Skeletal muscle satellite cell (primary cell): Measurements from ENCODE around the gene LAIR1.
"Not testable (repeated sequence)": the region's sequence is repeated elsewhere in the genome, so short reads cannot be mapped to it uniquely, and the experiment has no call there.

Source experiments
- H3K27me3 ChIP-seq: 2 replicates; pipeline ENCODE4 v1.7.0; 2013; ENCODE audit warnings: low read length; ENCODE audit not compliant: control insufficient read depth, insufficient read depth
- H3K36me3 ChIP-seq: 2 replicates; pipeline ENCODE4 v1.7.0; 2013; ENCODE audit warnings: mild to moderate bottlenecking, control low read depth, low read length; ENCODE audit not compliant: insufficient read depth
- H3K4me1 ChIP-seq: 2 replicates; pipeline ENCODE4 v1.7.0; 2013; ENCODE audit warnings: low read length; ENCODE audit not compliant: control insufficient read depth, insufficient read depth
- H3K4me2 ChIP-seq: 2 replicates; pipeline ENCODE4 v1.7.0; 2013; ENCODE audit warnings: mild to moderate bottlenecking, low read length
- H3K4me3 ChIP-seq: 2 replicates; pipeline ENCODE4 v1.7.0; 2013; ENCODE audit warnings: low read length
- H3K9ac ChIP-seq: 2 replicates; pipeline ENCODE4 v1.7.0; 2013; ENCODE audit warnings: mild to moderate bottlenecking, low read depth, low read length, moderate library complexity
- H3K9me3 ChIP-seq: replicated peaks from 2 replicates; pipeline ENCODE4 v1.7.0; 2013; ENCODE audit warnings: mild to moderate bottlenecking, control low read depth, low read length

Gene LAIR1

GRCh38 chr19:54337858-54338230 is 26.9 kb downstream of the LAIR1 start:
- Histone ChIP-seq H3K4me2 (no peak overlapping the region), H3K27me3 (no peaks in the 10 kb centered on the region), H3K4me1 (no peaks in the 10 kb centered on the region), H3K9ac (no peak overlapping the region), H3K36me3 (no peaks in the 10 kb centered on the region), H3K9me3 (no peaks in the 10 kb centered on the region), H3K4me3 (no peak overlapping the region)

GRCh38 chr19:54336893-54337857 is 27.6 kb downstream of the LAIR1 start:
- Histone ChIP-seq H3K4me2 (no peak overlapping the region), H3K9me3 (no peaks in the 10 kb centered on the region), H3K27me3 (no peaks in the 10 kb centered on the region), H3K4me3 (no peak overlapping the region), H3K4me1 (no peaks in the 10 kb centered on the region), H3K36me3 (no peaks in the 10 kb centered on the region), H3K9ac (no peak overlapping the region)

- H3K9me3 ChIP-seq = no peaks in the 10 kb centered on the region
- no peaks in the 10 kb centered on the region for H3K36me3 ChIP-seq
- H3K9ac ChIP-seq = no peak overlapping the region
- no peaks in the 10 kb centered on the region for H3K27me3 ChIP-seq
- no peaks in the 10 kb centered on the region for H3K4me1 ChIP-seq
- H3K4me3 ChIP-seq = no peak overlapping the region
- H3K4me2 ChIP-seq = no peak overlapping the region
Observed at GRCh38 chr19:54335979-54336892, 28.5 kb downstream of the LAIR1 start.

GRCh38 chr19:54335164-54335563 is 29.6 kb downstream of the LAIR1 start:
- Histone ChIP-seq H3K4me2 (no peak overlapping the region), H3K27me3 (no peaks in the 10 kb centered on the region), H3K9ac (no peak overlapping the region), H3K36me3 (no peaks in the 10 kb centered on the region), H3K4me3 (no peak overlapping the region), H3K9me3 (no peaks in the 10 kb centered on the region), H3K4me1 (no peaks in the 10 kb centered on the region)

GRCh38 chr19:54333586-54334298 is 31.0 kb downstream of the LAIR1 start:
- Histone ChIP-seq H3K9ac (no peak overlapping the region), H3K36me3 (no peaks in the 10 kb centered on the region), H3K4me2 (no peak overlapping the region), H3K27me3 (no peaks in the 10 kb centered on the region), H3K4me3 (no peak overlapping the region), H3K4me1 (no peaks in the 10 kb centered on the region), H3K9me3 (no peaks in the 10 kb centered on the region)

- no peaks in the 10 kb centered on the region for H3K4me1 ChIP-seq
- no peak overlapping the region for H3K9ac ChIP-seq
- no peaks in the 10 kb centered on the region for H3K9me3 ChIP-seq
Observed at GRCh38 chr19:54332149-54332548, 32.6 kb downstream of the LAIR1 start.

GRCh38 chr19:54331626-54332025 is 33.1 kb downstream of the LAIR1 start:
- Histone ChIP-seq H3K27me3 (no peaks in the 10 kb centered on the region), H3K9ac (no peak overlapping the region), H3K4me2 (no peak overlapping the region), H3K4me3 (no peak overlapping the region), H3K36me3 (no peaks in the 10 kb centered on the region), H3K9me3 (no peaks in the 10 kb centered on the region), H3K4me1 (no peaks in the 10 kb centered on the region)

More at GRCh38 chr19:54332149-54332548, 32.6 kb downstream of the LAIR1 start:
- Histone ChIP-seq H3K4me3 (no peak overlapping the region), H3K36me3 (no peaks in the 10 kb centered on the region), H3K27me3 (no peaks in the 10 kb centered on the region), H3K4me2 (no peak overlapping the region)

- Histone ChIP-seq H3K9me3 (no peaks in the 10 kb centered on the region), H3K36me3 (no peaks in the 10 kb centered on the region), H3K4me3 (no peak overlapping the region)
Observed at GRCh38 chr19:54329476-54330165, 35.1 kb downstream of the LAIR1 start.

GRCh38 chr19:54328781-54329180 is 36.0 kb downstream of the LAIR1 start:
- H3K9me3 ChIP-seq, H3K4me2 ChIP-seq, H3K4me1 ChIP-seq, H3K36me3 ChIP-seq, H3K9ac ChIP-seq, H3K4me3 ChIP-seq, H3K27me3 ChIP-seq: not testable (repeated sequence)

More at GRCh38 chr19:54329476-54330165, 35.1 kb downstream of the LAIR1 start:
- H3K4me1 ChIP-seq = no peaks in the 10 kb centered on the region
- no peak overlapping the region for H3K4me2 ChIP-seq
- H3K27me3 ChIP-seq = no peaks in the 10 kb centered on the region
- H3K9ac ChIP-seq = no peak overlapping the region

GRCh38 chr19:54325631-54326030 is 39.1 kb downstream of the LAIR1 start:
- H3K4me2 ChIP-seq = no peak overlapping the region
- no peaks in the 10 kb centered on the region for H3K4me1 ChIP-seq
- H3K9ac ChIP-seq = no peak overlapping the region
- H3K36me3 ChIP-seq = no peaks in the 10 kb centered on the region
- no peaks in the 10 kb centered on the region for H3K27me3 ChIP-seq
- H3K9me3 ChIP-seq = no peaks in the 10 kb centered on the region
- H3K4me3 ChIP-seq = no peak overlapping the region
